HL-60 (cell line): Measurements from ENCODE around the gene MFF.

Experiments
- DNase-seq, 2 experiments: peaks; one replicate each; pipeline ENCODE4 v3.0.0-alpha.2; 2010 to 2020; ENCODE audit warnings: low read depth in 1 of 2, low spot score in 1 of 2
- H3K27ac ChIP-seq: fragments of 250-450 bp; sonication (Bioruptor Pico); replicated peaks from 2 replicates; pipeline ENCODE4 v1.5.1; 2020; ENCODE audit warnings: mild to moderate bottlenecking, moderate library complexity
- H3K27me3 ChIP-seq: fragments of 250-450 bp; sonication (Bioruptor Pico); 2 replicates; pipeline ENCODE4 v1.5.1; 2021; ENCODE audit warnings: mild to moderate bottlenecking, moderate library complexity; ENCODE audit not compliant: insufficient read depth, poor library complexity, severe bottlenecking
- H3K4me3 ChIP-seq: replicated peaks from 2 replicates; pipeline ENCODE4 v1.5.1; 2011; ENCODE audit warnings: mild to moderate bottlenecking, control low read depth, low read length; ENCODE audit not compliant: insufficient read depth
- CTCF ChIP-seq: IDR thresholded peaks from one replicate; pipeline ENCODE4 v1.5.1; 2011; ENCODE audit warnings: low read length, control low read depth, inconsistent platforms; ENCODE audit not compliant: insufficient read depth
- GABPA ChIP-seq: IDR thresholded peaks from 2 replicates; pipeline ENCODE4 v1.6.1; 2012; ENCODE audit warnings: low read depth
- POLR2AphosphoS5 ChIP-seq: IDR thresholded peaks from 2 replicates; pipeline ENCODE4 v1.6.1; 2012; ENCODE audit warnings: low read depth
- REST ChIP-seq: IDR thresholded peaks from 2 replicates; pipeline ENCODE4 v1.6.1; 2012; ENCODE audit warnings: low read depth; ENCODE audit not compliant: insufficient replicate concordance
- SPI1 ChIP-seq: IDR thresholded peaks from 2 replicates; pipeline ENCODE4 v1.6.1; 2012; ENCODE audit warnings: low read depth, mild to moderate bottlenecking, borderline replicate concordance

Gene MFF

DNA sequence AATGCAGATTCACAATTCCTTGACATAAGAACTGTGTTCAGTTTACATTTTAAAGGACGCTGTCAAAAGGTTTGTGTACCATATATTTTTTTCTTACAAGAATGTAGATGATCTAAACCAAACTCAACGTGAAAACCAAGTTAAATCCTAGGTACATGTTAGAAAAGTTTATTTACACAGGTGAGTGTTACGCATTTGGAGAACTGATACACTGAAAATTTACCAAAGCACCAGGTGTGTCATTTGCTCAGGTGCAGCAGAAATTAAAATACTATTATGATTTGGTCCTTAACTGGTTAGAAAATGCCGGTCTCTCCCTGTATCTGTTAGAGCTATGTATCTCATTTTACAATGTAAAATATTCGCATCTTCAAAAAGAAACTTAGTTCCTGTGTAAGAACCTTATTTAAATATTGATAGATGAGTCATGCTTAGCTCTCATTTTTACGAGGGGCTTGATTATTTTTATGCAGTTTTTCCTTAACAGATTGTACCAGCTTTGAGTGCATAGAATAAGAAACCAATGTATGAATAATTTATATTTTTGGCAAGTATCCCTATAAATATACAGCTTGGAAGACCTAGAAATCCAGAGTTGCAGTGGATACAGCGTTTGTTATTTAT, 25.1 kb downstream of the MFF start:
- DNase-seq: no peak
- Histone ChIP-seq H3K27ac (no peak overlapping the region), H3K27me3 (no peaks in the 10 kb centered on the region), H3K4me3 (no peak overlapping the region)
- TF ChIP-seq POLR2AphosphoS5 (no peak), REST (no peak), SPI1 (no peak), GABPA (no peak), CTCF (no peak)

DNA sequence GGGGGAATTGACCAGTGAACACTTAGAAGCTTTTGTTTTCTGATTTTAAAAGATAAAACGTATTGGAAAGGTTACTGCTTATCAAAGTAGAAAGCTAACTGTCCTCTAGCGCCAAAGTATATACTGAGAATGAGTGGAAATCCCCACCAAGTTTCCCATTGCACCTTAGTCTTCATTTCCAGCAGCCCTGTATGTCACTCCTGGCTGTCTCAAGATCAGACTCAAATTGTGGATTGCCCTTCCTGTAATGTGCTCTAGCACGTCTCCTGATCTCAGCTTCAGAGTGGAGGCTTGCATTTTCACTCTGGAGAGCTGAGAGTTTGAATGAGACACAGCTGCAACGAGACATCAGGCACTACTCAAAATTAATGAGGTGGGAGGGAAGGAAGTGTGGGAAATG, 26.6 kb downstream of the MFF start:
- Histone ChIP-seq H3K4me3 (no peak overlapping the region), H3K27ac (no peak overlapping the region), H3K27me3 (no peaks in the 10 kb centered on the region)
- DNase-seq: no peak
- TF ChIP-seq REST: no peak
- TF ChIP-seq SPI1: no peak
- no peak for TF ChIP-seq CTCF

DNA sequence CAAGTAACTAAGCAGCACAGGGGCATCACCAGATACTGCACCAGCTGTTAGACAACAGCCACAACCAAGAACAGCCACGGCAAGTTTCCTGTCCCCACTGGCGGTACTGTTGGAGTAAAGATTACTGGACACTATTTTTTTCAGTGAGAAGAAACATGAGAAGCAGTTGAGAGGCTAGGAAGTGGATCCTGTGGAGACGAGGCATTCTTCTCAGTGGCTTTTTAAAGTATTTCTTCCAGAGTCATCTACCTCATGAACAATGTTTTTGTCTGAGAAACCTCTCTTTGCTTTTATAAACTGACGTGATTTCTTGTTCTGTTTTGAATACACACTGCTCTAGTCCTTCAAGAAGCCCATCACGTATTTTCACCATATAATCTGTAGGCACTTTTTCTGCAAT, 35.3 kb downstream of the MFF start:
- no peak for TF ChIP-seq CTCF
- TF ChIP-seq REST: no peak
- TF ChIP-seq POLR2AphosphoS5: no peak
- no peak for TF ChIP-seq GABPA
- no peak for TF ChIP-seq SPI1
- DNase-seq: no peak
- Histone ChIP-seq H3K27ac (no peak overlapping the region), H3K27me3 (no peaks in the 10 kb centered on the region), H3K4me3 (no peak overlapping the region)
